WTC11 (cell line): ENCODE results near the gene RANBP10. TPM values are rescaled to one million over a fixed set of nuclear protein-coding genes. Genes with fewer than 3 reads are reported as not detected.
A peak's percentile ranks its signal among the peaks of the same experiment; 100 is the strongest.

Source experiments
- ATAC-seq: fragments of 200-7000 bp; cut with Tn5 transposase; 2 replicates; pipeline ENCODE4 v1.10.0; 2021; ENCODE audit warnings: mild to moderate bottlenecking, moderate library complexity
- CTCF ChIA-PET: fragments of 300-600 bp; sonication (Branson Sonifier 250); formaldehyde crosslinking; loops from one replicate; lab custom pipeline; 2021; ENCODE audit warnings: antibody characterized with exemption; lab: Charles Lee
- POLR2A ChIA-PET: fragments of 350-600 bp; sonication (Branson Sonifier 250); formaldehyde crosslinking; loops from one replicate; lab custom pipeline; 2021; ENCODE audit warnings: antibody characterized with exemption; lab: Charles Lee
- DNase-seq: peaks from one replicate; pipeline ENCODE4 v3.0.0; 2021; ENCODE audit warnings: low spot score
- H3K27ac Mint-ChIP-seq: 2 replicates; pipeline ENCODE4 v1.8.0; 2021; ENCODE audit warnings: mixed read lengths
- H3K27me3 Mint-ChIP-seq: 2 replicates; pipeline ENCODE4 v1.8.0; 2021; ENCODE audit warnings: low read depth, mild to moderate bottlenecking, moderate library complexity, mixed read lengths
- H3K36me3 Mint-ChIP-seq: 2 replicates; pipeline ENCODE4 v1.8.0; 2021; ENCODE audit warnings: mixed read lengths
- H3K4me1 Mint-ChIP-seq: 2 replicates; pipeline ENCODE4 v1.8.0; 2022; ENCODE audit warnings: mixed read lengths
- H3K4me3 Mint-ChIP-seq: 2 replicates; pipeline ENCODE4 v1.8.0; 2021; ENCODE audit warnings: mild to moderate bottlenecking, moderate library complexity, mixed read lengths
- H3K9me3 Mint-ChIP-seq: 2 replicates; pipeline ENCODE4 v1.8.0; 2021; ENCODE audit warnings: mixed read lengths
- ATF1 ChIP-seq: sonication (generic); formaldehyde crosslinking; IDR thresholded peaks from 2 replicates; pipeline ENCODE4 v1.8.1; 2023; ENCODE audit warnings: mild to moderate bottlenecking, moderate library complexity, missing genetic modification reagents
- CBFB ChIP-seq: sonication (generic); formaldehyde crosslinking; IDR thresholded peaks from 2 replicates; pipeline ENCODE4 v1.8.1; 2022; ENCODE audit warnings: mild to moderate bottlenecking, low read depth, missing genetic modification reagents
- EMX1 ChIP-seq: fragments of 250-450 bp; sonication (Bioruptor Pico); IDR thresholded peaks from 2 replicates; pipeline ENCODE4 v1.8.0; 2021; ENCODE audit warnings: mild to moderate bottlenecking
- FOXP1 ChIP-seq: sonication (generic); formaldehyde crosslinking; IDR thresholded peaks from 2 replicates; pipeline ENCODE4 v1.8.0; 2022; ENCODE audit warnings: missing genetic modification reagents, mild to moderate bottlenecking, moderate library complexity, borderline replicate concordance
- KAT7 ChIP-seq: sonication (generic); formaldehyde crosslinking; IDR thresholded peaks from 2 replicates; pipeline ENCODE4 v1.8.1; 2023; ENCODE audit warnings: missing genetic modification reagents, mild to moderate bottlenecking, borderline replicate concordance
- MYBL2 ChIP-seq: sonication (generic); formaldehyde crosslinking; IDR thresholded peaks from 2 replicates; pipeline ENCODE4 v1.8.1; 2023; ENCODE audit warnings: mild to moderate bottlenecking, moderate library complexity, missing genetic modification reagents
- NFE2L1 ChIP-seq: sonication (generic); formaldehyde crosslinking; IDR thresholded peaks from 2 replicates; pipeline ENCODE4 v1.8.1; 2023; ENCODE audit warnings: missing genetic modification reagents
- NR2C2 ChIP-seq: sonication (generic); formaldehyde crosslinking; IDR thresholded peaks from 2 replicates; pipeline ENCODE4 v1.8.0; 2022; ENCODE audit warnings: mild to moderate bottlenecking, missing genetic modification reagents
- RELA ChIP-seq: sonication (generic); formaldehyde crosslinking; IDR thresholded peaks from 2 replicates; pipeline ENCODE4 v1.8.1; 2022; ENCODE audit warnings: missing genetic modification reagents, mild to moderate bottlenecking, borderline replicate concordance
- SP1 ChIP-seq: sonication (generic); formaldehyde crosslinking; conservative IDR thresholded peaks from 2 replicates; pipeline ENCODE4 v1.8.1; 2022; ENCODE audit warnings: missing genetic modification reagents
- TEAD4 ChIP-seq: sonication (generic); formaldehyde crosslinking; IDR thresholded peaks from 2 replicates; pipeline ENCODE4 v1.8.0; 2022; ENCODE audit warnings: mild to moderate bottlenecking, missing genetic modification reagents
- ZNF121 ChIP-seq: sonication (generic); formaldehyde crosslinking; IDR thresholded peaks from 2 replicates; pipeline ENCODE4 v1.8.0; 2023; ENCODE audit warnings: missing genetic modification reagents
- ZNF219 ChIP-seq: sonication (generic); formaldehyde crosslinking; IDR thresholded peaks from 2 replicates; pipeline ENCODE4 v1.8.0; 2023; ENCODE audit warnings: missing genetic modification reagents, mild to moderate bottlenecking, borderline replicate concordance
- ZNF232 ChIP-seq: sonication (generic); formaldehyde crosslinking; IDR thresholded peaks from 2 replicates; pipeline ENCODE4 v1.8.0; 2022; ENCODE audit warnings: mild to moderate bottlenecking, missing genetic modification reagents
- ZNF263 ChIP-seq: sonication (generic); formaldehyde crosslinking; IDR thresholded peaks from 2 replicates; pipeline ENCODE4 v1.8.1; 2022; ENCODE audit warnings: low read depth, mild to moderate bottlenecking, moderate library complexity, missing genetic modification reagents
- total RNA-seq: library from RNA; stranded (reverse); gene quantifications from 3 replicates; pipeline ENCODE4 v1.2.3, GENCODE V29; 2021
- TF ChIP-seq, protein P1 (sequence below): fragments of 250-450 bp; sonication (Bioruptor Pico); IDR thresholded peaks from 2 replicates; pipeline ENCODE4 v1.9.0; 2021; ENCODE audit warnings: moderate library complexity, mild to moderate bottlenecking, inconsistent platforms, borderline replicate concordance
- TF ChIP-seq, protein P2 (sequence below): fragments of 200-600 bp; IDR thresholded peaks from 2 replicates; pipeline ENCODE4 v1.8.0; 2022; ENCODE audit warnings: antibody characterized with exemption
- TF ChIP-seq, protein P3 (sequence below): sonication (generic); formaldehyde crosslinking; IDR thresholded peaks from 2 replicates; pipeline ENCODE4 v1.8.1; 2023; ENCODE audit warnings: mild to moderate bottlenecking, missing genetic modification reagents

The RANBP10 gene
- total RNA-seq, 1 experiment from 2014 or later = 14.0 TPM

- Mint-ChIP-seq H3K4me3 (no peak overlapping the region), H3K36me3 (peaks cover 14% of the 10 kb centered on the region), H3K4me1 (peaks cover 40% of the 10 kb centered on the region), H3K9me3 (no peaks in the 10 kb centered on the region), H3K27ac (no peak overlapping the region), H3K27me3 (no peaks in the 10 kb centered on the region)
- POLR2A ChIA-PET = no interaction called here
- ATAC-seq (no peak), DNase-seq (no peak)
- TF ChIP-seq ZNF121 (CRISPR knock-in tag) = peak; percentile 83
- no peak for TF ChIP-seq ZNF232
- TF ChIP-seq SP1 = no peak
- TF ChIP-seq ATF1 (CRISPR knock-in tag) = no peak
- no peak for TF ChIP-seq NFE2L1 (CRISPR knock-in tag)
- CTCF ChIA-PET = interaction anchor here (0.9 kb wide), 1 partner anchor 13 kb away, joined by 3 read pairs; no protein-coding TSS in a partner anchor
Observed at GRCh38 chr16:67853670-67854069, 47.3 kb upstream of the RANBP10 start.

GRCh38 chr16:67848118-67848517 is 41.8 kb upstream of the RANBP10 start:
- POLR2A ChIA-PET = no interaction called here
- no peak for ATAC-seq
- Mint-ChIP-seq H3K4me1 (peaks cover 41% of the 10 kb centered on the region), H3K36me3 (peaks cover 11% of the 10 kb centered on the region), H3K27me3 (no peaks in the 10 kb centered on the region), H3K27ac (peak overlapping the region; percentile 93; the same call in 1 of the 2 replicates), H3K4me3 (peak overlapping the region; percentile 92)
- no peak for DNase-seq
- TF ChIP-seq ZNF121 (CRISPR knock-in tag) = no peak
- TF ChIP-seq, protein P1, sequence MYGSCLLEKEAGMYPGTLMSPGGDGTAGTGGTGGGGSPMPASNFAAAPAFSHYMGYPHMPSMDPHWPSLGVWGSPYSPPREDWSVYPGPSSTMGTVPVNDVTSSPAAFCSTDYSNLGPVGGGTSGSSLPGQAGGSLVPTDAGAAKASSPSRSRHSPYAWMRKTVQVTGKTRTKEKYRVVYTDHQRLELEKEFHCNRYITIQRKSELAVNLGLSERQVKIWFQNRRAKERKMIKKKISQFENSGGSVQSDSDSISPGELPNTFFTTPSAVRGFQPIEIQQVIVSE (CRISPR knock-in tag) = no peak
- TF ChIP-seq ZNF219 (CRISPR knock-in tag) = no peak
- TF ChIP-seq, protein P2, sequence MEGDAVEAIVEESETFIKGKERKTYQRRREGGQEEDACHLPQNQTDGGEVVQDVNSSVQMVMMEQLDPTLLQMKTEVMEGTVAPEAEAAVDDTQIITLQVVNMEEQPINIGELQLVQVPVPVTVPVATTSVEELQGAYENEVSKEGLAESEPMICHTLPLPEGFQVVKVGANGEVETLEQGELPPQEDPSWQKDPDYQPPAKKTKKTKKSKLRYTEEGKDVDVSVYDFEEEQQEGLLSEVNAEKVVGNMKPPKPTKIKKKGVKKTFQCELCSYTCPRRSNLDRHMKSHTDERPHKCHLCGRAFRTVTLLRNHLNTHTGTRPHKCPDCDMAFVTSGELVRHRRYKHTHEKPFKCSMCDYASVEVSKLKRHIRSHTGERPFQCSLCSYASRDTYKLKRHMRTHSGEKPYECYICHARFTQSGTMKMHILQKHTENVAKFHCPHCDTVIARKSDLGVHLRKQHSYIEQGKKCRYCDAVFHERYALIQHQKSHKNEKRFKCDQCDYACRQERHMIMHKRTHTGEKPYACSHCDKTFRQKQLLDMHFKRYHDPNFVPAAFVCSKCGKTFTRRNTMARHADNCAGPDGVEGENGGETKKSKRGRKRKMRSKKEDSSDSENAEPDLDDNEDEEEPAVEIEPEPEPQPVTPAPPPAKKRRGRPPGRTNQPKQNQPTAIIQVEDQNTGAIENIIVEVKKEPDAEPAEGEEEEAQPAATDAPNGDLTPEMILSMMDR = no peak
- TF ChIP-seq, all 79 proteins: peak for 0
- H3K9me3 Mint-ChIP-seq = no peaks in the 10 kb centered on the region
- CTCF ChIA-PET = interaction anchor here (1.0 to 2.1 kb wide), 4 partner anchors 17 to 180 kb away, joined by 3 to 14 read pairs (median 4); no protein-coding TSS in a partner anchor

DNA sequence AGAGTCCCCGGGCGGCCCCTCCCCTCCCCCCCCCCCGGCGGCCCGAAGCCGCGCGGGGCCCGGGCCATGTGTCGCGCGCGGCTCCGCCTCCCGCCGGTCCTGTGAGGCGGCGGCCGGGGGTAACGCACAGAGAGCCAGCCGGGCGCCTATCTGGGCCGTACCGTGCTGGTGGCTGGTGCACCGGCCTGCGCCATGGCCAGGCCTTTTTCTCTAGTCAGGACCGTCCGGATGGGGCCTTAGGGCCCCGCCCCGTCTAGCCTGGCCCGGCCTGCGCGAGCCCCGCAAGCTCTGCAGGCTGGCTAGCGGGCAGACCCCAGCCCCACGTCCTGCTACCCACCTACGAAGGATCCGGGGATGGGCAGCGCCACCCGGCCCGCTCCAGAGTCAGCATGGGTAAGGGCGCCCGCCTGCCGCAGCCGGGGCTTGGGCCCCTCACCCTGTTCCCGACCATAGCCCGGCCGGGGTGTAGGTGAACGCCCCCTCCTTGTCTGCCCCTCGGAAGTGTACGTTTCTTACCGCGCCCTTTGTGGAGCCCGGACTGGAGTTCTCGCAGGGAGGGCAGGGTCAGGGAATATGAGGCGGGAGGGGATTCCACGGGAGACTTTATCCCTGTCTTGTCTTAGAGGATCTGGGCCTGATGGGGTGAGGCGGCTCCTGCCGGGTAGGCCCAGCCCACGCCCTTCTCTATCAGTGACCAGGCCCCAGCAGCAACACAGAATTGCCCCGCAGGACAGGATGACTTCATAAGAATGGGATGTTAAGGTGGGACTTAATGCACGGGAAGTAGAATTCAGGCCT is 40.9 kb upstream of the RANBP10 start, which contains the start of gene CENPT:
TSS of gene CENPT (minus strand) at position 630 of the 798 bp plus-strand sequence. CDS start 13,834 bp downstream, outside the sequence.
- Mint-ChIP-seq H3K27ac (peak within 1 kb of the TSS; percentile 93), H3K4me1 (peaks cover 43% of the 10 kb centered on the region), H3K9me3 (no peaks in the 10 kb centered on the region), H3K4me3 (peak within 1 kb of the TSS; percentile 92), H3K27me3 (no peaks in the 10 kb centered on the region), H3K36me3 (peaks cover 11% of the 10 kb centered on the region)
- DNase-seq (no peak), ATAC-seq (peak; percentile 4)
- CTCF ChIA-PET = interaction anchor here (0.5 to 4.4 kb wide), 7 partner anchors 18 to 179 kb away, joined by 3 to 58 read pairs (median 12); partner anchors contain the start of gene NRN1L
- TF ChIP-seq EMX1 (CRISPR knock-in tag) (no peak), KAT7 (CRISPR knock-in tag) (no peak), RELA (CRISPR knock-in tag) (0 out of 2 replicates have a peak, but pooled peaks have one; percentile 2), ZNF263 (CRISPR knock-in tag) (0 out of 2 replicates have a peak, but pooled peaks have one; percentile 11), ZNF219 (CRISPR knock-in tag) (no peak), FOXP1 (0 out of 2 replicates have a peak, but pooled peaks have one; percentile 46), NR2C2 (no peak), TEAD4 (CRISPR knock-in tag) (peak; percentile 39; the same call in 1 of the 2 replicates), CBFB (CRISPR knock-in tag) (no peak), MYBL2 (CRISPR knock-in tag) (0 out of 2 replicates have a peak, but pooled peaks have one; percentile 34)
- TF ChIP-seq, protein P3, sequence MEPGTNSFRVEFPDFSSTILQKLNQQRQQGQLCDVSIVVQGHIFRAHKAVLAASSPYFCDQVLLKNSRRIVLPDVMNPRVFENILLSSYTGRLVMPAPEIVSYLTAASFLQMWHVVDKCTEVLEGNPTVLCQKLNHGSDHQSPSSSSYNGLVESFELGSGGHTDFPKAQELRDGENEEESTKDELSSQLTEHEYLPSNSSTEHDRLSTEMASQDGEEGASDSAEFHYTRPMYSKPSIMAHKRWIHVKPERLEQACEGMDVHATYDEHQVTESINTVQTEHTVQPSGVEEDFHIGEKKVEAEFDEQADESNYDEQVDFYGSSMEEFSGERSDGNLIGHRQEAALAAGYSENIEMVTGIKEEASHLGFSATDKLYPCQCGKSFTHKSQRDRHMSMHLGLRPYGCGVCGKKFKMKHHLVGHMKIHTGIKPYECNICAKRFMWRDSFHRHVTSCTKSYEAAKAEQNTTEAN (CRISPR knock-in tag) = 0 out of 2 replicates have a peak, but pooled peaks have one; percentile 50
- POLR2A ChIA-PET = interaction anchor here (1.4 kb wide), 1 partner anchor 14 kb away, joined by 9 read pairs; no protein-coding TSS in a partner anchor
